HepG2 (cell line): ENCODE results near the gene PRELID2. TPM values are rescaled to one million over a fixed set of nuclear protein-coding genes. Genes with fewer than 3 reads are reported as not detected.
A peak's percentile ranks its signal among the peaks of the same experiment; 100 is the strongest.

Experiments used
- GABPB1 ChIP-seq: IDR thresholded peaks from 2 replicates; pipeline ENCODE4 v1.6.1; 2016; ENCODE audit warnings: mild to moderate bottlenecking, missing genetic modification reagents, moderate library complexity, missing compliant biosample characterization
- IKZF1 ChIP-seq: fragments of 450-650 bp; IDR thresholded peaks from 2 replicates; pipeline ENCODE4 v1.7.1; 2016
- KAT8 ChIP-seq: IDR thresholded peaks from 2 replicates; pipeline ENCODE4 v1.6.1; 2016; ENCODE audit warnings: missing genetic modification reagents, missing compliant biosample characterization
- MLLT10 ChIP-seq: sonication (generic); formaldehyde crosslinking; IDR thresholded peaks from 2 replicates; pipeline ENCODE4 v1.4.0; 2020; ENCODE audit warnings: missing genetic modification reagents
- REL ChIP-seq: sonication (generic); formaldehyde crosslinking; conservative IDR thresholded peaks from 2 replicates; pipeline ENCODE4 v1.8.0; 2022; ENCODE audit warnings: mild to moderate bottlenecking, missing genetic modification reagents, moderate library complexity
- SMC3 ChIP-seq: IDR thresholded peaks from 2 replicates; pipeline ENCODE4 v1.6.1; 2011; ENCODE audit warnings: low read length, improper control_type of control experiment
- TCF7 ChIP-seq: sonication (generic); IDR thresholded peaks from 2 replicates; pipeline ENCODE4 v1.6.1; 2016; ENCODE audit warnings: antibody characterized with exemption, low read depth
- ZNF34 ChIP-seq: sonication (generic); formaldehyde crosslinking; IDR thresholded peaks from 2 replicates; pipeline ENCODE4 v1.4.0; 2020; ENCODE audit warnings: mild to moderate bottlenecking, missing genetic modification reagents, borderline replicate concordance
- ZNF550 ChIP-seq: sonication (generic); formaldehyde crosslinking; IDR thresholded peaks from 2 replicates; pipeline ENCODE4 v1.4.0; 2020; ENCODE audit warnings: mild to moderate bottlenecking, missing genetic modification reagents, borderline replicate concordance
- ZNF567 ChIP-seq: sonication (generic); formaldehyde crosslinking; IDR thresholded peaks from 2 replicates; pipeline ENCODE4 v1.8.1; 2023; ENCODE audit warnings: mild to moderate bottlenecking, missing genetic modification reagents, borderline replicate concordance
- ZNF724P ChIP-seq: sonication (generic); formaldehyde crosslinking; IDR thresholded peaks from 2 replicates; pipeline ENCODE4 v1.8.0; 2022; ENCODE audit warnings: missing genetic modification reagents, borderline replicate concordance
- polyA plus RNA-seq, 8 experiments: library from polyadenylated mRNA; depleted of rRNA in 3 of 8; stranded (reverse) in 7 of 8; unstranded in 1 of 8; fragments of >200 nt; fragmentation: Illumina TruSeq in 4 of 8; extraction: Trizol in 4 of 8; gene quantifications; 2 replicates each; pipeline versions ENCODE4 v1.2.1 to v1.2.3, GENCODE V29; 2011 to 2016; ENCODE audit warnings: low read depth in 4 of 8, missing spikeins in 1 of 8, mixed read lengths in 1 of 8; ENCODE audit not compliant: insufficient read depth in 1 of 8
- total RNA-seq, 5 experiments: library from RNA; depleted of rRNA; stranded (reverse); fragments of >200 nt; fragmentation: Illumina TruSeq; extraction: Trizol; gene quantifications; 2 replicates each; pipeline ENCODE4 v1.2.3, GENCODE V29; 2016; ENCODE audit warnings: low read depth in 1 of 5
- TF ChIP-seq, protein P1 (sequence below): sonication (generic); formaldehyde crosslinking; IDR thresholded peaks from 2 replicates; pipeline ENCODE4 v1.5.0; 2020; ENCODE audit warnings: mild to moderate bottlenecking, missing genetic modification reagents
- TF ChIP-seq, protein P2 (sequence below): sonication (generic); formaldehyde crosslinking; conservative IDR thresholded peaks from 2 replicates; pipeline ENCODE4 v1.4.0; 2020; ENCODE audit warnings: missing genetic modification reagents
- TF ChIP-seq, protein P3 (sequence below): IDR thresholded peaks from 2 replicates; pipeline ENCODE4 v1.6.1; 2016; ENCODE audit warnings: low read depth, missing genetic modification reagents, missing compliant biosample characterization
- TF ChIP-seq, protein P4 (sequence below): sonication (generic); formaldehyde crosslinking; IDR thresholded peaks from 2 replicates; pipeline ENCODE4 v1.4.0; 2020; ENCODE audit warnings: mild to moderate bottlenecking, missing genetic modification reagents
- TF ChIP-seq, protein P5 (sequence below): sonication (generic); formaldehyde crosslinking; IDR thresholded peaks from 2 replicates; pipeline ENCODE4 v1.5.1; 2020; ENCODE audit warnings: mild to moderate bottlenecking, moderate library complexity, missing genetic modification reagents

Gene PRELID2
- total and polyA plus RNA-seq, 2 of the 13 experiments (the other 11 are each of a cell fraction or from before 2014, with no cell fraction given) = 10.0 to 22.9 TPM

DNA sequence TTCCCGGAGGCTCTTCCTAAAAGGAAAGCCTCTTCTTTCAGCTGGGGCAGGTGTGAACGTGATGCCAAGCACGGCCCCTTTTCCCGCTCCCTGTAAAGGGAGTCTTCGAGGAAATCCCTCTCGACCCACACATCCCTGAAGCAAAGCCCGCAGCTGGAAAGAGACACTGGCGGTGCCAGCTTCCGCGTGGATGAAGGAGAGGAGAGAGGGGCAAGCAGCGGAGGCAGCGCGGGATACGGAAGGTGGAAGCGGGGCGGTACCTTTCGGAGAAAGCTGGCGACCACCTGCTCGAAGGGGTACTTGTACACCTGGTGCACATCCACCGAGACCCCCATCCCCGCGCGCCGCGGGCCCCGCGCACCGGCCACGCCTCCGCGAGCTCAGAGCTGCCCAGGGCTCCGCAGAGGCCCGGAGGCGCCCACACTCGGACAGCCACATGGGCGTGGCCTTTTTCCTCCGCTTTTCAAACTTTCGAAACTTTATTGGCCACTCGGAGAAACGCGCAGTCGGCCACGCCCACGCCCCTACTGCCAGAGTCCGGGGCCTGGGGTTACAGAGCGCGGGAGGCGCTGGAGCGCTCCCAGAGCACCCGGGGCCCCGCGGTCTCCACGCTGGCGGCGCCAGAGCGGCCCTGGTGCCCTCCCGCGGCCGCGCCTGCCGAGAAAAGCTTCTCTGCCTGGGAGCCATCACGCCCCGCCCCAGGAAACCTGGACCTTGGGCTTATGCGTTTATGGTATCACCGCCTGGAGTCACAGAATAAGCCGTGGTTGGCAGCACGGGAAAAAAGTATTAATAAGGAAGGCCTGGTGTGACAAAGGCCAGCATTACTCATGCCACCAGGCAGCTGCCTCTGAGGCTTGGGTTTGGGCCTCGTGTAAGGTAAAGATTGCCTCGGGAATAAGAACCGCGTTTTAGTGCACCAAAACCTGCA is at the start of gene PRELID2 (continued):
- TF ChIP-seq ZNF567 (CRISPR knock-in tag) (no peak), ZNF34 (CRISPR knock-in tag) (peak; percentile 60; the same call in 1 of the 2 replicates), TCF7 (no peak), SMC3 (no peak), REL (0 out of 2 replicates have a peak, but pooled peaks have one; percentile 57), MLLT10 (CRISPR knock-in tag) (no peak), ZNF724P (no peak; the same call in 1 of the 2 replicates), IKZF1 (no peak), GABPB1 (CRISPR knock-in tag) (peak; percentile 82; the same call in 1 of the 2 replicates), ZNF550 (CRISPR knock-in tag) (no peak), KAT8 (CRISPR knock-in tag) (peak; percentile 90)
- TF ChIP-seq, protein P1, sequence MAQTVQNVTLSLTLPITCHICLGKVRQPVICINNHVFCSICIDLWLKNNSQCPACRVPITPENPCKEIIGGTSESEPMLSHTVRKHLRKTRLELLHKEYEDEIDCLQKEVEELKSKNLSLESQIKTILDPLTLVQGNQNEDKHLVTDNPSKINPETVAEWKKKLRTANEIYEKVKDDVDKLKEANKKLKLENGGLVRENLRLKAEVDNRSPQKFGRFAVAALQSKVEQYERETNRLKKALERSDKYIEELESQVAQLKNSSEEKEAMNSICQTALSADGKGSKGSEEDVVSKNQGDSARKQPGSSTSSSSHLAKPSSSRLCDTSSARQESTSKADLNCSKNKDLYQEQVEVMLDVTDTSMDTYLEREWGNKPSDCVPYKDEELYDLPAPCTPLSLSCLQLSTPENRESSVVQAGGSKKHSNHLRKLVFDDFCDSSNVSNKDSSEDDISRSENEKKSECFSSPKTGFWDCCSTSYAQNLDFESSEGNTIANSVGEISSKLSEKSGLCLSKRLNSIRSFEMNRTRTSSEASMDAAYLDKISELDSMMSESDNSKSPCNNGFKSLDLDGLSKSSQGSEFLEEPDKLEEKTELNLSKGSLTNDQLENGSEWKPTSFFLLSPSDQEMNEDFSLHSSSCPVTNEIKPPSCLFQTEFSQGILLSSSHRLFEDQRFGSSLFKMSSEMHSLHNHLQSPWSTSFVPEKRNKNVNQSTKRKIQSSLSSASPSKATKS = no peak
- TF ChIP-seq, protein P2, sequence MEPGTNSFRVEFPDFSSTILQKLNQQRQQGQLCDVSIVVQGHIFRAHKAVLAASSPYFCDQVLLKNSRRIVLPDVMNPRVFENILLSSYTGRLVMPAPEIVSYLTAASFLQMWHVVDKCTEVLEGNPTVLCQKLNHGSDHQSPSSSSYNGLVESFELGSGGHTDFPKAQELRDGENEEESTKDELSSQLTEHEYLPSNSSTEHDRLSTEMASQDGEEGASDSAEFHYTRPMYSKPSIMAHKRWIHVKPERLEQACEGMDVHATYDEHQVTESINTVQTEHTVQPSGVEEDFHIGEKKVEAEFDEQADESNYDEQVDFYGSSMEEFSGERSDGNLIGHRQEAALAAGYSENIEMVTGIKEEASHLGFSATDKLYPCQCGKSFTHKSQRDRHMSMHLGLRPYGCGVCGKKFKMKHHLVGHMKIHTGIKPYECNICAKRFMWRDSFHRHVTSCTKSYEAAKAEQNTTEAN (CRISPR knock-in tag) = peak; percentile 88
- TF ChIP-seq, protein P3, sequence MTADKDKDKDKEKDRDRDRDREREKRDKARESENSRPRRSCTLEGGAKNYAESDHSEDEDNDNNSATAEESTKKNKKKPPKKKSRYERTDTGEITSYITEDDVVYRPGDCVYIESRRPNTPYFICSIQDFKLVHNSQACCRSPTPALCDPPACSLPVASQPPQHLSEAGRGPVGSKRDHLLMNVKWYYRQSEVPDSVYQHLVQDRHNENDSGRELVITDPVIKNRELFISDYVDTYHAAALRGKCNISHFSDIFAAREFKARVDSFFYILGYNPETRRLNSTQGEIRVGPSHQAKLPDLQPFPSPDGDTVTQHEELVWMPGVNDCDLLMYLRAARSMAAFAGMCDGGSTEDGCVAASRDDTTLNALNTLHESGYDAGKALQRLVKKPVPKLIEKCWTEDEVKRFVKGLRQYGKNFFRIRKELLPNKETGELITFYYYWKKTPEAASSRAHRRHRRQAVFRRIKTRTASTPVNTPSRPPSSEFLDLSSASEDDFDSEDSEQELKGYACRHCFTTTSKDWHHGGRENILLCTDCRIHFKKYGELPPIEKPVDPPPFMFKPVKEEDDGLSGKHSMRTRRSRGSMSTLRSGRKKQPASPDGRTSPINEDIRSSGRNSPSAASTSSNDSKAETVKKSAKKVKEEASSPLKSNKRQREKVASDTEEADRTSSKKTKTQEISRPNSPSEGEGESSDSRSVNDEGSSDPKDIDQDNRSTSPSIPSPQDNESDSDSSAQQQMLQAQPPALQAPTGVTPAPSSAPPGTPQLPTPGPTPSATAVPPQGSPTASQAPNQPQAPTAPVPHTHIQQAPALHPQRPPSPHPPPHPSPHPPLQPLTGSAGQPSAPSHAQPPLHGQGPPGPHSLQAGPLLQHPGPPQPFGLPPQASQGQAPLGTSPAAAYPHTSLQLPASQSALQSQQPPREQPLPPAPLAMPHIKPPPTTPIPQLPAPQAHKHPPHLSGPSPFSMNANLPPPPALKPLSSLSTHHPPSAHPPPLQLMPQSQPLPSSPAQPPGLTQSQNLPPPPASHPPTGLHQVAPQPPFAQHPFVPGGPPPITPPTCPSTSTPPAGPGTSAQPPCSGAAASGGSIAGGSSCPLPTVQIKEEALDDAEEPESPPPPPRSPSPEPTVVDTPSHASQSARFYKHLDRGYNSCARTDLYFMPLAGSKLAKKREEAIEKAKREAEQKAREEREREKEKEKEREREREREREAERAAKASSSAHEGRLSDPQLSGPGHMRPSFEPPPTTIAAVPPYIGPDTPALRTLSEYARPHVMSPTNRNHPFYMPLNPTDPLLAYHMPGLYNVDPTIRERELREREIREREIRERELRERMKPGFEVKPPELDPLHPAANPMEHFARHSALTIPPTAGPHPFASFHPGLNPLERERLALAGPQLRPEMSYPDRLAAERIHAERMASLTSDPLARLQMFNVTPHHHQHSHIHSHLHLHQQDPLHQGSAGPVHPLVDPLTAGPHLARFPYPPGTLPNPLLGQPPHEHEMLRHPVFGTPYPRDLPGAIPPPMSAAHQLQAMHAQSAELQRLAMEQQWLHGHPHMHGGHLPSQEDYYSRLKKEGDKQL (CRISPR knock-in tag) = no peak
- TF ChIP-seq, protein P4, sequence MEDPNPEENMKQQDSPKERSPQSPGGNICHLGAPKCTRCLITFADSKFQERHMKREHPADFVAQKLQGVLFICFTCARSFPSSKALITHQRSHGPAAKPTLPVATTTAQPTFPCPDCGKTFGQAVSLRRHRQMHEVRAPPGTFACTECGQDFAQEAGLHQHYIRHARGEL (CRISPR knock-in tag) = no peak
- TF ChIP-seq, protein P5, sequence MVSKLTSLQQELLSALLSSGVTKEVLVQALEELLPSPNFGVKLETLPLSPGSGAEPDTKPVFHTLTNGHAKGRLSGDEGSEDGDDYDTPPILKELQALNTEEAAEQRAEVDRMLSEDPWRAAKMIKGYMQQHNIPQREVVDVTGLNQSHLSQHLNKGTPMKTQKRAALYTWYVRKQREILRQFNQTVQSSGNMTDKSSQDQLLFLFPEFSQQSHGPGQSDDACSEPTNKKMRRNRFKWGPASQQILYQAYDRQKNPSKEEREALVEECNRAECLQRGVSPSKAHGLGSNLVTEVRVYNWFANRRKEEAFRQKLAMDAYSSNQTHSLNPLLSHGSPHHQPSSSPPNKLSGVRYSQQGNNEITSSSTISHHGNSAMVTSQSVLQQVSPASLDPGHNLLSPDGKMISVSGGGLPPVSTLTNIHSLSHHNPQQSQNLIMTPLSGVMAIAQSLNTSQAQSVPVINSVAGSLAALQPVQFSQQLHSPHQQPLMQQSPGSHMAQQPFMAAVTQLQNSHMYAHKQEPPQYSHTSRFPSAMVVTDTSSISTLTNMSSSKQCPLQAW (CRISPR knock-in tag) = 0 out of 2 replicates have a peak, but pooled peaks have one; percentile 70
